GM19468 (cell line): ENCODE results near the gene LLCFC1.
"Not testable (repeated sequence)": the region's sequence is repeated elsewhere in the genome, so short reads cannot be mapped to it uniquely, and the experiment has no call there.

ENCODE experiments used
- ATAC-seq: cut with Tn5 transposase; IDR thresholded peaks from one replicate; pipeline ENCODE4 v1.9.1; 2021; ENCODE audit warnings: mild to moderate bottlenecking, moderate library complexity, moderate number of reproducible peaks; ENCODE audit not compliant: unreplicated experiment; ENCODE audit errors: extremely low read depth

The LLCFC1 gene

GRCh38 chr7:142968229-142968628 lies 28.9 kb downstream of the LLCFC1 start:
- ATAC-seq = no peak

- no peak for ATAC-seq
Measured at GRCh38 chr7:142969183-142969582, 29.9 kb downstream of the LLCFC1 start.

- ATAC-seq = no peak
Measured at GRCh38 chr7:142974626-142975025, 35.3 kb downstream of the LLCFC1 start.

GRCh38 chr7:142978402-142978801 lies 39.1 kb downstream of the LLCFC1 start:
- not testable (repeated sequence) for ATAC-seq

- ATAC-seq = no peak
Measured at GRCh38 chr7:142983825-142984224, 44.5 kb downstream of the LLCFC1 start.

GRCh38 chr7:142984297-142984696 lies 45.0 kb downstream of the LLCFC1 start:
- ATAC-seq = no peak
